ENCODE data around the gene ARL8B.

Gene ARL8B

GRCh38 chr3:5217824-5218595, 95.9 kb downstream of the ARL8B start:
- no peak for DNase-seq

- DNase-seq = no peak
These were observed 96.7 kb downstream of the ARL8B start for GRCh38 chr3:5218815-5219214.

- no peak for DNase-seq
These were observed 97.1 kb downstream of the ARL8B start for GRCh38 chr3:5219216-5219615.

- no peak for DNase-seq
These were observed 98.1 kb downstream of the ARL8B start for GRCh38 chr3:5220193-5220592.

- no peak for DNase-seq
These were observed 98.8 kb downstream of the ARL8B start for GRCh38 chr3:5220667-5221431.

GRCh38 chr3:5221701-5222100, 99.6 kb downstream of the ARL8B start:
- no peak for DNase-seq

GRCh38 chr3:5222283-5223005, 100.4 kb downstream of the ARL8B start:
- no peak for DNase-seq

- DNase-seq = no peak
These were observed 104.7 kb downstream of the ARL8B start for GRCh38 chr3:5226783-5227182.

- no peak for DNase-seq
These were observed 105.7 kb downstream of the ARL8B start for GRCh38 chr3:5227812-5228211.

GRCh38 chr3:5229414-5229813, 107.3 kb downstream of the ARL8B start:
- no peak for DNase-seq
